ENCODE results near the gene CAP2. TPM values are rescaled to one million over a fixed set of nuclear protein-coding genes. Genes with fewer than 3 reads are reported as not detected.
"Not testable (repeated sequence)": the region's sequence is repeated elsewhere in the genome, so short reads cannot be mapped to it uniquely, and the experiment has no call there.

The CAP2 gene
- total RNA-seq, 1 donor from 2014 or later = 32.0 TPM

GRCh38 chr6:17503051-17503450 is 109.7 kb downstream of the CAP2 start:
- DNase-seq (ENCODE audit: low spot score) = no peak

DNA sequence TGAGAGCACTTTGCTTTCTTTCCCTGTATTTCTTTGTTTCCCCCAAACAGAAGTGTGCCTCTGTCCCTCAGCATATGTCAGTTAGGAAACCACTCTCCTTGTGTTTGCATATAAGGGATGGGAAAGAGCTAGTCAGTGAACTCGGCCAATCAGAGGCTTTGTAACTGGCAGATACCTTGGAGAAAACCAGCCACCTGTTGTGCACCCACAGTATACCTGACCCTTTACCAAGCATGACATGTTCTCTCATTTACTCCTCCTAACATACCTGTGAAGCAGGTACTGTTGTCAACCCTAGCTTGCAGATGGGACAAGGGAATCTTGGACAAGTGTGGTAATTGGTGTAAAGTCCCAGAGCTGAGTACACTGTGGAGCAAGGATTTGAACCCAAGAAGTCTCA is 110.6 kb downstream of the CAP2 start:
- DNase-seq (ENCODE audit: low spot score) = no peak

DNA sequence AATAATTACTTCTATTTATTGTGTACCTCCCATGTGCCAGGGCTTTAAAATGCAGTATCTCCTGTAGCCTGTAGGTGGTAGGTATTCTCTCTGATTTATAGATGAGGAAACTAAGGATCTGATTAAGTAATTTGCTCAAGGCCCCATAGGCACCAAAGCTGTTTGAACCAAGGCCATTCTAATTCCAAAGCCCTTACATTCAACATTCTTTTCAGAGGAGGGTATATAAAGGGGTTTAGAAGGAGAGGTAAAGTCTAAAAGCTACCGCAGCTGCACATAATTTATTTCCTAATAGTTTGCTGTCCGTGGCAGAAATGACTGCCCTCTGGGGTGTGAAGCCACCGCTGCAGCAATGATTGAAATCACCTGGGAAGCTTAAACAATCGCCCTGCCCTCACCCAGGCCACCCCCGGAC is 111.7 kb downstream of the CAP2 start:
- DNase-seq (ENCODE audit: low spot score) = no peak

DNA sequence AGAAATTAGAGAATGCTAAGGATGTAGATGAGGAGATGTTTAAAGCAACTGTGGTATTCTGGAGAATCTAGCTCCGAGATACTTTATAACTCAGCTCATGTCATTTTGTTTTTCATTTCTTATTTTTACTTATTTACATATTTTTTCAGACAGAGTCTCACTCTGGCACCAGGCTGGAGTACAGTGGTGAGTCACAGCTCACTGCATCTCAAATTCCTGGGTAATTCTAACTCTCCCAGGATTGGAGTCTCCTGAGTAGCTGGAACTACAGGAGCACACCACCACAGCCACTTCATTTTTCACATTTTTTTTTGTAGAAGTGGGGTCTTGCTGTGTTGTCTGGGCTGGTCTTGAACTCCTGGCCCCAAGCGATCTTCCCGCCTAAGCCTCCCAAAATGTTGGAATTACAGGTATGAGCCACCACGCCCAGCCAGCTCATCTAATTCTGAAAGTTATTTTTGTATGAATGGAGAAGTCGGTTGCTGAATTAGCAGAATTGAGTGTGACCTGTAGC is 112.4 kb downstream of the CAP2 start:
- no peak for DNase-seq (ENCODE audit: low spot score)

DNA sequence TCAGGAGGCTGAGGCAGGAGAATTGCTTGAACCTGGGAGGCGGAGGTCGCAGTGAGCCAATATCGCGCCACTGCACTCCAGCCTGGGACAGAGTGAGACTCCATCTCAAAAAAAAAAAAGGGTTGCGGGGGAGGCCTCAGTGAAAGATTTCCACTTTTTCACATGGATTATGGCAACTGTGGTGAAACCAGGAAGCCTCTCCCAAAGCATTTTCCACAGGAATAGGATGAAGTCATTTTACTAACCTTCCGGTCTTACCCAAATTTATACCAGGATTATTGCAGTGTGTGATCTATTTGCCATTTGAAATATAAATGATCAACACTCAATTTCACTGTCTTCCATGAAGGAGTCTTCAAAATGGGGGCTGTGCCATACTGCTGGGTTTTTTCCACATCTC is 113.1 kb downstream of the CAP2 start:
- no peak for DNase-seq (ENCODE audit: low spot score)

- no peak for DNase-seq (ENCODE audit: low spot score)
These were observed 113.6 kb downstream of the CAP2 start for GRCh38 chr6:17506962-17507361.

DNA sequence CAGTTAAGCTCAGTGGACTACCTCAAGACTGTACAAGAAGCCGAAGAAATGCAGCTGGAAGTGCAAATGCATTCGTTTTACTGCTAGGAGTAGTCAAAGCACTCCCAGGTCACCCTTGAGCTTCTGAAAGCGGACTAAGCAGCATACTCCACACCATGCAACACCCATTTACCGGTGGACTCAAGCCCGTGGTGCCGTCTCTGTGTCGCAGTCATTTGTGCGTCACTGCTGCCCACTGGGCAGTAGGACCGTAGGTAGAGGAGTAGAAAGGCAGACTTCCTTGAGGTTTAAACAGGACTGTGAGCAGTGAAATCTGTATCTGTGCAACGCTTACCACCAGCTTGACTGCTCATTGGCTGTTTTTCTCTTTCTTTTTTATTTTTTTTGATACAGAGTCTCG is 117.7 kb downstream of the CAP2 start:
- DNase-seq (ENCODE audit: low spot score) = no peak

- no peak for DNase-seq (ENCODE audit: low spot score)
These were observed 118.2 kb downstream of the CAP2 start for GRCh38 chr6:17511580-17511979.

DNA sequence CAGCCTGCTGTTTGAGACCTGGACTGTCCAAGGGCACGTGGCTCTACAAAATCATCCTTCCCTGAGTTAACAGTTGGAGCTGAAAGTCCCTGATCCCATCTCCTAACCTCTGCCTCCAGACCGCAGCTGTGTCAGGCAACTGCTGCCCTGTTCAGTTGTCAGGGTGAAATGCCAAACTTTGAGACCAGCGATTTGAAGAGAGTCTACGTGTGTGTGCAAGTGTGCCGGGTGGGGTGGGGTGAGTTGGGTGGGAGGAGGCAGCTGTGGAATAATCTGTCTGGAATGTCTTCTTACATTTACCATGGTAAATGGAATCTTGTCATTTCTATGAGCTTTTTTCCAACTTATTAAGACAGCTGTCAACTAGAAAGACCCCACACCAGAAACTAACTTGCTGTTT is 125.7 kb downstream of the CAP2 start:
- DNase-seq (ENCODE audit: low spot score) = no peak

GRCh38 chr6:17525637-17526036 is 132.2 kb downstream of the CAP2 start:
- no peak for DNase-seq (ENCODE audit: low spot score)

- DNase-seq (ENCODE audit: low spot score) = no peak
These were observed 133.7 kb downstream of the CAP2 start for GRCh38 chr6:17527076-17527475.

DNA sequence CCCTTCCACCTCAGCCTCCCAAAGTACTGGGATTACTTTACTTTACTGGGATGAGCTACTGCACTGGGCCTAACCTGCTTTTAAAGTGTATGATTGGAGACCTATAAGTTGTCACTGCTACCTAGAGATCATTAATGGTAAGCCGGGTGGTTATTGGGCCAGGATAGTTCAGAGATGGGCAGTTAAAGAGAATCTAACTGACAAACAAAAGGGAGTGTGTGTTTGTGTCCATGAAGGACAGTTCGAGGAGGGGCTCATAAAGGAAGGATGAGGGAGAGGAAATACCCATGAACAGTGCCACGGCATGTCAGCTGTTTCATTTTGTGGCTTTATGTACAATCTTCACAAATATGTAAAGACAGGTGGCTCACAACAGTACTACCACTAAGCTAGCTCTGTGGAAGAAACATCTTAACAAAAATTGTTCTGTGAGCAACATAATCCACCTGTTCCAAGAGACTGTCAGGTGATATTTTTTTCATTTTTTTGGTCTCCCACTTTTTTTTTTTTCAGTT is 137.0 kb downstream of the CAP2 start:
- no peak for DNase-seq (ENCODE audit: low spot score)

GRCh38 chr6:17536586-17536985 is 143.2 kb downstream of the CAP2 start:
- no peak for DNase-seq (ENCODE audit: low spot score)

GRCh38 chr6:17542243-17542642 is 148.8 kb downstream of the CAP2 start:
- DNase-seq (ENCODE audit: low spot score) = no peak

GRCh38 chr6:17545681-17546080 is 152.3 kb downstream of the CAP2 start:
- not testable (repeated sequence) for DNase-seq (ENCODE audit: low spot score)

- DNase-seq (ENCODE audit: low spot score) = no peak
These were observed 158.1 kb downstream of the CAP2 start for GRCh38 chr6:17551383-17551958.

DNA sequence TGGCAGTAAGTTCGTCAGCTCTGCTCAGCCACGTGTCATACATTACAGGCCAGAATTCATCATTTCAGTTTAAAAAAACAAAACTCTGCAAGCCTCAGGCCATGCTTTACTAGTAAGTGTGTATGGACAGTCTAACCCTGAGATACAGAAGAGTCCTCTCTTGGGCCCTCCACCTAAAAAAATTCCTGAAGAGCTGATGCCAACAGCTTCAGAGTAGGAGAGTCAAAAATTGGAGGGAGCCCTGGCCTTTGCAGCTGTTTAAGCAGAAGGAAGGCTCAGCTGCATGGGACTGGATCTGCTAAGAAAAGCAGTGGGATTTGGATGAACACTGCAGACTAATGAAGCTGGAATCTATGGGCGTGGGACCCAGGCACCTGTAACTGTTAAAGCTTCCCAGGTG is 159.5 kb downstream of the CAP2 start:
- DNase-seq (ENCODE audit: low spot score) = no peak

DNA sequence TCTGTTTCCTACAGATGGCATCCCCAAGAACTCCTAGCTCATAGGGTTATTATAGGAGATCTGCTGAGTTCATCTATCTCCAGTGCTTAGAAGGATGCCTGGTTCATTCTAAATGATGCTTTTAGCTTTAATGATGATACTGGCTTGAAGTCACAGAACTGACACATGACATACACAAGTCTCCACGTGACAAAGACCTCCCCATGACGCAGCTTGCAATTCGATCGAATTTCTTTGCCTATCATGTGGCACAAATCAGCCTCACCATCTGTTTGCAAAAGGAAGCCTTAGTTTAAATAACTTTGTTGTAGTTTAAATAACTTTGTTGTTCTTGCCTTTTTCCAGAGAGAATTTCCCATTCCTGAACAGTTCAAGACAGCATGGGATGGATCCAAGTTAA is 162.6 kb downstream of the CAP2 start:
- no peak for DNase-seq (ENCODE audit: low spot score)

GRCh38 chr6:17562636-17563035 is 169.2 kb downstream of the CAP2 start:
- DNase-seq (ENCODE audit: low spot score) = no peak

DNA sequence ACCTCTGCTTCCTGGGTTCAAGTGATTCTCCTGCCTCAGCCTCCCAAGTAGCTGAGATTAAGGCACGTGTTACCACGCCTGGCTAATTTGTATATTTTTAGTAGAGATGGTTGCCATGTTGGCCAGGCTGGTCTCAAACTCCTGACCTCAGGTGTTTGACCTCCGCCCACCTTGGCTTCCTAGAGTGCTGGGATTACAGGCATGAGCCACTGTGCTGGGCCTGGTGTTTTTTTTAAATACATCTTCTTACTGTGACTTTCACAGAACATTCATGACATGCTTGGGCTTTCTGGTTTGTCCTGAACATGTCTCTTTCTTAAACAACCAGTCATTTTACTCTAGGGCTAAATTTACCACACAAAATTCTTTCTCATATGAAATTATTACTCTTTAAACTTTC is 172.0 kb downstream of the CAP2 start:
- DNase-seq (ENCODE audit: low spot score) = no peak

- DNase-seq (ENCODE audit: low spot score) = no peak
These were observed 181.6 kb downstream of the CAP2 start for GRCh38 chr6:17574866-17575560.

GRCh38 chr6:17577059-17577458 is 183.7 kb downstream of the CAP2 start:
- DNase-seq (ENCODE audit: low spot score) = no peak

DNA sequence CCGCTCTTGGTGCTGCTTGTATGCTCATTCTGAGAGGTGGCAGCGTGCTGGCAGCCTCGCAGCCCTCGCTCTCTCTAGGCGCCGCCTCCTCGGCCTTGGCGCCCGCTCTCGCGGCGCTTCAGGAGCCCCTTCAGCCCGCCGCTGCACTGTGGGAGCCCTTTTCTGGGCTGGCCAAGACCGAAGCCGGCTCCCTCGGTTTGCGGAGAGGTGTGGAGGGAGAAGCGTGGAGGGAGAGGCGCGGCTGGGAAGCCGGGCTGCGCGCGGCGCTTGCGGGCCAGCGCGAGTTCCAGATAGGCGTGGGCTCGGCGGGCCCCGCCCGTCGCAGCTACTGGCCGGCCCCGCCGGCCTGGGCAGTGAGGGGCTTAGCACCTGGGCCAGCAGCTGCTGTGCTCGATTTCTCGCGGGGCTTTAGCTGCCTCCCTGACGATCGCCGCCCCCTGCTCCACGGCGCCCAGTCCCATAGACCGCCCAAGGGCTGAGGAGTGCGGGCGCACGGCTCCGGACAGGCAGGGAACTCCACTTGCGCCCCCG is 187.2 kb downstream of the CAP2 start:
- DNase-seq (ENCODE audit: low spot score) = no peak

Data from mucosa of gallbladder (tissue), 1 donor.